Spleen (tissue), 11 donors: ENCODE results near the gene GJB6. TPM values are rescaled to one million over a fixed set of nuclear protein-coding genes. Genes with fewer than 3 reads are reported as not detected.

Experiments used
- DNase-seq: peaks from one replicate; pipeline ENCODE4 v3.0.0-alpha.2; 2020
- H3K27ac ChIP-seq, 8 donors: fragments of 200-600 bp; sonication (generic) in 7 of 8; 1 replicate in 4 of 8; 2 replicates in 4 of 8; pipeline versions ENCODE4 v1.5.0 to v1.8.0; 2016 to 2021; ENCODE audit warnings: inconsistent platforms in 4 of 8, mild to moderate bottlenecking in 4 of 8, moderate library complexity in 1 of 8
- H3K27me3 ChIP-seq, 7 donors: fragments of 200-600 bp; sonication (generic) in 6 of 7; replicated peaks in 1 of 7; 1 replicate in 4 of 7; 2 replicates in 3 of 7; pipeline versions ENCODE4 v1.5.0 to v1.8.0; 2016 to 2021; ENCODE audit warnings: inconsistent platforms in 3 of 7, mild to moderate bottlenecking in 1 of 7
- H3K36me3 ChIP-seq, 6 donors: fragments of 200-600 bp; sonication (generic) in 5 of 6; 1 replicate in 4 of 6; 2 replicates in 2 of 6; pipeline versions ENCODE4 v1.5.0 to v1.8.0; 2016 to 2021; ENCODE audit warnings: inconsistent platforms in 2 of 6
- H3K4me1 ChIP-seq, 6 donors: fragments of 200-600 bp; sonication (generic) in 5 of 6; 1 replicate in 3 of 6; 2 replicates in 3 of 6; pipeline versions ENCODE4 v1.5.0 to v1.8.0; 2016 to 2021; ENCODE audit warnings: inconsistent platforms in 3 of 6
- H3K4me3 ChIP-seq, 8 donors: fragments of 200-600 bp; sonication (generic) in 7 of 8; 1 replicate in 4 of 8; 2 replicates in 4 of 8; pipeline versions ENCODE4 v1.5.0 to v1.8.0; 2016 to 2021; ENCODE audit warnings: inconsistent platforms in 4 of 8, mild to moderate bottlenecking in 4 of 8, moderate library complexity in 2 of 8
- H3K9me3 ChIP-seq, 8 donors: fragments of 200-600 bp; sonication (generic) in 7 of 8; 1 replicate in 4 of 8; 2 replicates in 4 of 8; pipeline versions ENCODE4 v1.5.0 to v1.8.0; 2016 to 2021; ENCODE audit warnings: inconsistent platforms in 4 of 8
- POLR2A ChIP-seq, 3 donors: fragments of 450-650 bp; IDR thresholded peaks; one replicate each; pipeline ENCODE4 v1.5.1; 2017; ENCODE audit warnings: antibody characterized with exemption in 3 of 3, mild to moderate bottlenecking in 1 of 3
- POLR2AphosphoS5 ChIP-seq, 3 donors: sonication (generic); formaldehyde crosslinking; IDR thresholded peaks; one replicate each; pipeline ENCODE4 v1.5.1; 2017; ENCODE audit warnings: antibody characterized with exemption in 3 of 3
- WGBS, 5 donors: extraction: QIAGEN DNeasy Blood & Tissue Kit in 3 of 5; methylation state at CpG; one replicate each; pipeline versions ENCODE4 v1.1.5 to v1.1.7; 2013 to 2018; 5-methylcytosine and 5-hydroxymethylcytosine counted together
- intact Hi-C: fragments of 100-400 bp; cut with DNase I; formaldehyde crosslinking; loops from one replicate; pipeline ENCODE4 v1.15.0; 2023; ENCODE audit warnings: low total_unique reads
- polyA plus RNA-seq, 3 donors: library from polyadenylated mRNA; stranded (reverse); fragments of 200-250 nt; gene quantifications; one replicate each; pipeline ENCODE4 v1.2.1, GENCODE V29; 2013
- total RNA-seq, 7 donors: library from RNA; depleted of rRNA in 3 of 7; stranded (reverse); fragments of >200 nt in 3 of 7; fragmentation: NEBNext Ultra II Directional in 4 of 7; extraction: Animal tissue kit (Norgen Biotek cat#: 25700) in 4 of 7; gene quantifications; one replicate each; pipeline versions ENCODE4 v1.1.0 to v1.2.1, GENCODE V29; 2016 to 2021
- TF ChIP-seq, protein P1 (sequence below), 11 experiments: fragments of 200-600 bp in 7 of 11; fragments of 450-650 bp in 4 of 11; sonication (generic) in 4 of 11; IDR thresholded peaks in 8 of 11; conservative IDR thresholded peaks in 3 of 11; 1 replicate in 7 of 11; 2 replicates in 4 of 11; pipeline versions ENCODE4 v1.4.0 to v1.8.0; 2016 to 2021; ENCODE audit warnings: antibody characterized with exemption in 11 of 11, inconsistent platforms in 4 of 11, mild to moderate bottlenecking in 1 of 11
- donor health status: healthy with polysubstance abuse.
- donor health status: DM: no; HTN: no; CAD: no; lungs with moderate emphysema.
- donor health status: DM: no; HTN: no; CAD: no.
- donor health status: Bipolar disorder and iron deficiency.
- donor health status: healthy.
- donor health status: DM: no; HTN: no; CAD: no.
- donor health status: DM: yes; HTN: yes; CAD: no.

GJB6 gene
- total and polyA plus RNA-seq, 10 donors, result 0.17 to 2.5 (median 0.30) TPM; not detected in 3

DNA sequence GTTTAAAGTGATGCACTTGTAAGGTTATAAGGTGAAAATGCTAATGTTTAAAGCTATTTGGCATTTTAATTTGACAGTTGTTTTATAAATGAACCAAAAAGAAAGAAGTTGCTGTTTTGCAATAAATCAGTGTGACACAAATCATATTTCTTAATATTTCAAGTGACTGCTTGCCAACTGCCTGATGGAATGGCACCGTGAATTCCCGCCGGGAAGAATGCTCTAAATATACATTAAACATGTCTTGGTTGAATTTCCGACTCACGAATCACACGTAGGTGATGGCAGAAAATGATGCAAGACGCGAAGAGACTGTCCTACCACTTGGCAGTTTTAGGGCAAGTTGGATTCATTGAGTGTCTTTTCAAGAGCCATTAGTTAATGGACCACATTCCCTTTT lies 36.3 kb downstream of the GJB6 start:
- Histone ChIP-seq H3K9me3 (no peaks in the 10 kb centered on the region), H3K4me1 (peaks cover 19 to 46% (median 34%) of the 10 kb centered on the region in 6 donors), H3K36me3 (no peaks in the 10 kb centered on the region), H3K27ac (no peak overlapping the region), H3K4me3 (no peak overlapping the region), H3K27me3 (peaks cover 23 to 72% (median 63%) of the 10 kb centered on the region in 7 donors)
- TF ChIP-seq, protein P1, sequence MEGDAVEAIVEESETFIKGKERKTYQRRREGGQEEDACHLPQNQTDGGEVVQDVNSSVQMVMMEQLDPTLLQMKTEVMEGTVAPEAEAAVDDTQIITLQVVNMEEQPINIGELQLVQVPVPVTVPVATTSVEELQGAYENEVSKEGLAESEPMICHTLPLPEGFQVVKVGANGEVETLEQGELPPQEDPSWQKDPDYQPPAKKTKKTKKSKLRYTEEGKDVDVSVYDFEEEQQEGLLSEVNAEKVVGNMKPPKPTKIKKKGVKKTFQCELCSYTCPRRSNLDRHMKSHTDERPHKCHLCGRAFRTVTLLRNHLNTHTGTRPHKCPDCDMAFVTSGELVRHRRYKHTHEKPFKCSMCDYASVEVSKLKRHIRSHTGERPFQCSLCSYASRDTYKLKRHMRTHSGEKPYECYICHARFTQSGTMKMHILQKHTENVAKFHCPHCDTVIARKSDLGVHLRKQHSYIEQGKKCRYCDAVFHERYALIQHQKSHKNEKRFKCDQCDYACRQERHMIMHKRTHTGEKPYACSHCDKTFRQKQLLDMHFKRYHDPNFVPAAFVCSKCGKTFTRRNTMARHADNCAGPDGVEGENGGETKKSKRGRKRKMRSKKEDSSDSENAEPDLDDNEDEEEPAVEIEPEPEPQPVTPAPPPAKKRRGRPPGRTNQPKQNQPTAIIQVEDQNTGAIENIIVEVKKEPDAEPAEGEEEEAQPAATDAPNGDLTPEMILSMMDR (IDR thresholded peaks at IDR 0.05 in 8 of 11, conservative IDR thresholded peaks at IDR 0.05 in 3 of 11), result no peak
- TF ChIP-seq POLR2AphosphoS5 (IDR thresholded peaks at IDR 0.05) (no peak), POLR2A (IDR thresholded peaks at IDR 0.05) (no peak)
- intact Hi-C loops, result loop anchor here (5.0 to 10.0 kb wide), 2 partner anchors 632 to 729 kb away; no protein-coding TSS in a partner anchor
- WGBS, 5 donors, result 62 to 83% (median 67%) methylated on average over 8 of the region's 8 CpGs
- DNase-seq, result no peak

DNA sequence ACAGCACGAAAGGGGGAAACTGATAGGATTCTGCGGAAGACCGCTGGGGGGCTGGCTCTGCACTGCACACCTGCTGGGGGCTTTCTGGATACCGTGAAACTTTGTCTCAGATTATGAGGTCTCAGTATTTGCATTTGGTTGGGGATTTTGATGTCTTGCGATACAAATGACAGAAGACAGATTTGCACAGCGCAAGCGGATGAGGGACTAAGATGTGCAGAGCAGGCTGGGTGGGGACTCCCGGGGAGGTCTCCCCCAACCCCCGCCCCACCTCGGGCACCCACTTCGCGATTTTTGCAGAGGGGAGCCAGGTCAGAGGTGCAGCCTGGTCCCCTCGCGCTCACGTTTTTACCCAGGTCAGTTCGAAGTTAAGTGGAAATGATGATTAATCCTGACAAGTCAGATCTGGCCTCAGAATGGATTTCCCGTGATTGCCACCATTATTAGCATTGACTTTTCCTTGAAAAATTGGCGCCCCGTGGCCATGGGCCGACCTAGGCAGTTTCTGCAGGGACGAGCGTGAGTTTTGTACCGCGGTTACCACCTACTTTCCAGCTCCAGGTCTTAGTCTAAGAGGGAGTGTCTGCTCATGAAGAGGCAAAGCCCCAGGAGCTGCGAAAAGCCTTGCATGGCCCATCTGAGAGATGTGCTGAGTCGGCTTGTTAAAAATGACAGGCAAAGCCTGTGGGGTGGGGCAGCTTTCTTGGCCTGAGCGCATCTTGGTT lies 38.0 kb downstream of the GJB6 start:
- H3K4me1 ChIP-seq, result peaks cover 19 to 51% (median 34%) of the 10 kb centered on the region in 6 donors
- no peaks in the 10 kb centered on the region for H3K36me3 ChIP-seq
- no peaks in the 10 kb centered on the region for H3K9me3 ChIP-seq
- H3K27ac ChIP-seq, result no peak overlapping the region
- H3K27me3 ChIP-seq, result peaks cover 23 to 75% (median 63%) of the 10 kb centered on the region in 7 donors
- TF ChIP-seq POLR2AphosphoS5 (IDR thresholded peaks at IDR 0.05), result no peak
- TF ChIP-seq, protein P1 (IDR thresholded peaks at IDR 0.05 in 8 of 11, conservative IDR thresholded peaks at IDR 0.05 in 3 of 11), result no peak
- TF ChIP-seq POLR2A (IDR thresholded peaks at IDR 0.05), result no peak
- DNase-seq, result no peak
- intact Hi-C loops, result loop anchor here (10.0 kb wide), 1 partner anchor 731 kb away; no protein-coding TSS in a partner anchor
- H3K4me3 ChIP-seq, result peak overlapping the region in 7 of 8 donors; percentile 30 to 74 (median 52)
- WGBS, 5 donors, result 4 to 12% (median 7%) methylated on average over 27 of the region's 27 CpGs

DNA sequence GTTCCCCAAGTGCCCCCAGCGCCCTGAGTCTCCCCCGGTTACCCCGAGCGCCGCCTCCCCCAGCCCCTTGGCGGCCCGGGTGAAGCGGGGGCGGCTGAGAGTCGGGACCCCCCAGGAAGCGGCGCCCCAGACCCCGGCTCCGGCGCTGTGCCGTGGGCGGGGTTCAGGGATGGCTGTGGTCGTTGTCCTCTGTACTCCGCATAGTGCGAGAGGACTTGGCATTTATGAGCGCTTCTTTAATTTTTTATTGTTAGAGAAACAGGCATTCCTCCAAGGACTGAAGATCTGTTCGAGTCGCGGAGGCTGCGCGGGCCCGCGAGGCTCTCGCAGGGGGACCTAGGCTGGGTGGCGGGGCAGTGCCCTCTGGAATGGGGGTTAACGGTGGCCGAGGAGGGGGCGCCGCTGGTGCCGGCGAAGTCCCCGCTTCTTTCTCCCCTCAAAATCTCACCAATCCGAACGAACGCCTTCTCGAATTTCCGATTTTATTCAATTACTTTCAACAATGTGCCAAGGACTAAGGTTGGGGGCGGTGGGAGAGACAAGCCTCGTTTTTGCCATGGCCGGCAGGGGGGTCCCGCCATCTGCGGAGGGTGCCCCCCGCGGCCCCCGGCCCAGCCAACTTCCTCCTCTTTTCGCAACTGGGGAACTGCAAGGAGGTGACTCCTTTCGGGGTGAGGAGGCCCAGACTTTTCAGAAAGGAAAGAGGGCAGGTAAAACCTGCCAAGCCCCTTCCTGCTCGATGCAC lies 38.8 kb downstream of the GJB6 start:
- Histone ChIP-seq H3K4me3 (peak overlapping the region; percentile 30 to 74 (median 50)), H3K4me1 (peaks cover 19 to 51% (median 34%) of the 10 kb centered on the region in 6 donors), H3K27me3 (peaks cover 23 to 75% (median 63%) of the 10 kb centered on the region in 7 donors), H3K27ac (no peak overlapping the region), H3K36me3 (no peaks in the 10 kb centered on the region), H3K9me3 (no peaks in the 10 kb centered on the region)
- WGBS, 5 donors, result 1% methylated on average over 44 to 53 of the region's 53 CpGs
- intact Hi-C loops, result loop anchor here (10.0 kb wide), 1 partner anchor 731 kb away; no protein-coding TSS in a partner anchor
- TF ChIP-seq, protein P1 (IDR thresholded peaks at IDR 0.05 in 8 of 11, conservative IDR thresholded peaks at IDR 0.05 in 3 of 11), result no peak
- TF ChIP-seq POLR2AphosphoS5 (IDR thresholded peaks at IDR 0.05), result no peak
- TF ChIP-seq POLR2A (IDR thresholded peaks at IDR 0.05), result no peak
- DNase-seq, result no peak

DNA sequence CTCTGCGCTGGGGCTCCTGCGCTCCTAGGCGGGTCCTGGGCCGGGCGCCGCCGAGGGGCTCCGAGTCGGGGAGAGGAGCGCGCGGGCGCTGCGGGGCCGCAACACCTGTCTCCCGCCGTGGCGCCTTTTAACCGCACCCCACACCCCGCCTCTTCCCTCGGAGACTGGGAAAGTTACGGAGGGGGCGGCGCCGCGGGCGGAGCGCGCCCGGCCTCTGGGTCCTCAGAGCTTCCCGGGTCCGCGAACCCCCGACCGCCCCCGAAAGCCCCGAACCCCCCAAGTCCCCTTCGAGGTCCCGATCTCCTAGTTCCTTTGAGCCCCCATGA lies 39.3 kb downstream of the GJB6 start, which contains the start of gene GJB2:
Gene GJB2, minus strand, starts transcription at position 103 of the 326 bp plus-strand sequence. CDS start 3,357 bp downstream, outside the sequence.
- Histone ChIP-seq H3K27me3 (peaks cover 23 to 74% (median 63%) of the 10 kb centered on the region in 7 donors), H3K4me3 (peak within 1 kb of the TSS; percentile 30 to 74 (median 50)), H3K36me3 (no peaks in the 10 kb centered on the region), H3K4me1 (peaks cover 19 to 51% (median 34%) of the 10 kb centered on the region in 6 donors), H3K27ac (no peak within 1 kb of the TSS), H3K9me3 (no peaks in the 10 kb centered on the region)
- WGBS, 5 donors, result 0 to 2% (median 1%) methylated on average over 18 to 39 of the region's 39 CpGs
- intact Hi-C loops, result loop anchor here (10.0 kb wide), 1 partner anchor 732 kb away; no protein-coding TSS in a partner anchor
- DNase-seq, result no peak
- TF ChIP-seq, protein P1 (IDR thresholded peaks at IDR 0.05 in 8 of 11, conservative IDR thresholded peaks at IDR 0.05 in 3 of 11), result no peak
- no peak for TF ChIP-seq POLR2AphosphoS5 (IDR thresholded peaks at IDR 0.05)
- no peak for TF ChIP-seq POLR2A (IDR thresholded peaks at IDR 0.05)
